ENCODE measurements around the gene GPC5. TPM values are rescaled to one million over a fixed set of nuclear protein-coding genes. Genes with fewer than 3 reads are reported as not detected.

The GPC5 gene
- total and polyA plus RNA-seq, 2 donors (not counting 3 experiments of a cell fraction or from before 2014, with no cell fraction given) = 0.59 to 0.97 TPM

DNA sequence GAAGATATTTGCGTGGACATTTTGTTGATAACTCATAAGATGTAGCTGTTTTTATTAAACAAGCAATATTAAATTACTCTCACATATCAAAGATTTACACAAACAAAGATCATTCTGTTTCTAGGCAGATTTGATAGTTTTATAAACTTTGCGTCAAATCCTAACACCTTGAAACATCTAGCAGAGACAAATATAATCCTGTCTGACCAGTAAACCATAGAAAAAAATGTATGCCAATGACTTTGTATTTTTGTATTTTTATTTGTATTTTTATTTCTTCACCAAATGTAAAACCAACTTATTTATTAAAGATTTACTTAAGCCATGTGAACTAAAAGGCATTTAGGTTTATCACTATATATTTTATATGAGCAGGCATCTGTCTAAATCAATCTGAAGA, 494.6 kb downstream of the GPC5 start:
- DNase-seq (ENCODE audit: low read depth, low spot score) (no peak), FAIRE-seq (no peak)
- intact Hi-C loops (cut with micrococcal nuclease) = no loop called here
- no peaks in the 10 kb centered on the region for H3K9me3 ChIP-seq (replicated peaks; ENCODE audit: control insufficient read depth, insufficient read depth, low read length)
- H3K4me2 ChIP-seq (ENCODE audit: insufficient read depth, low read length) = no peak overlapping the region
- no peak overlapping the region for H3K9ac ChIP-seq (replicated peaks; ENCODE audit: extremely low read depth, insufficient read depth, low read length)
- peaks cover 9% of the 10 kb centered on the region for H3K4me1 ChIP-seq (ENCODE audit: control insufficient read depth, extremely low read depth, insufficient read depth, low read length)
- H3K27ac ChIP-seq (ENCODE audit: insufficient read depth, low read depth, low read length) = no peak overlapping the region
- TF ChIP-seq MYC (IDR thresholded peaks at IDR 0.05; ENCODE audit: low read depth, low read length) = no peak
- TF ChIP-seq, protein P1, sequence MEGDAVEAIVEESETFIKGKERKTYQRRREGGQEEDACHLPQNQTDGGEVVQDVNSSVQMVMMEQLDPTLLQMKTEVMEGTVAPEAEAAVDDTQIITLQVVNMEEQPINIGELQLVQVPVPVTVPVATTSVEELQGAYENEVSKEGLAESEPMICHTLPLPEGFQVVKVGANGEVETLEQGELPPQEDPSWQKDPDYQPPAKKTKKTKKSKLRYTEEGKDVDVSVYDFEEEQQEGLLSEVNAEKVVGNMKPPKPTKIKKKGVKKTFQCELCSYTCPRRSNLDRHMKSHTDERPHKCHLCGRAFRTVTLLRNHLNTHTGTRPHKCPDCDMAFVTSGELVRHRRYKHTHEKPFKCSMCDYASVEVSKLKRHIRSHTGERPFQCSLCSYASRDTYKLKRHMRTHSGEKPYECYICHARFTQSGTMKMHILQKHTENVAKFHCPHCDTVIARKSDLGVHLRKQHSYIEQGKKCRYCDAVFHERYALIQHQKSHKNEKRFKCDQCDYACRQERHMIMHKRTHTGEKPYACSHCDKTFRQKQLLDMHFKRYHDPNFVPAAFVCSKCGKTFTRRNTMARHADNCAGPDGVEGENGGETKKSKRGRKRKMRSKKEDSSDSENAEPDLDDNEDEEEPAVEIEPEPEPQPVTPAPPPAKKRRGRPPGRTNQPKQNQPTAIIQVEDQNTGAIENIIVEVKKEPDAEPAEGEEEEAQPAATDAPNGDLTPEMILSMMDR (IDR thresholded peaks at IDR 0.05; ENCODE audit: extremely low read depth in 1 of 2, insufficient read depth in 1 of 2, low read depth in 1 of 2, low read length in 2 of 2) = no peak
- TF ChIP-seq, protein P2, sequence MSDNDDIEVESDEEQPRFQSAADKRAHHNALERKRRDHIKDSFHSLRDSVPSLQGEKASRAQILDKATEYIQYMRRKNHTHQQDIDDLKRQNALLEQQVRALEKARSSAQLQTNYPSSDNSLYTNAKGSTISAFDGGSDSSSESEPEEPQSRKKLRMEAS (IDR thresholded peaks at IDR 0.05; ENCODE audit: insufficient read depth, insufficient read length) = no peak
- TF ChIP-seq POLR2A (IDR thresholded peaks at IDR 0.05; ENCODE audit: low read depth, low read length) = no peak
- TF ChIP-seq FOS (IDR thresholded peaks at IDR 0.05; ENCODE audit: borderline replicate concordance, insufficient read depth, low read length) = no peak
- no peak for TF ChIP-seq GATA2 (IDR thresholded peaks at IDR 0.05; ENCODE audit: insufficient read depth, insufficient read length, low read depth, low read length)
- no peak for TF ChIP-seq JUN (IDR thresholded peaks at IDR 0.05; ENCODE audit: borderline replicate concordance, insufficient read depth, insufficient read length, low read depth)
- no peak for TF ChIP-seq POLR2AphosphoS5 (IDR thresholded peaks at IDR 0.05; ENCODE audit: insufficient read depth, low read depth, low read length)
- TF ChIP-seq EZH2 (IDR thresholded peaks at IDR 0.05; ENCODE audit: borderline replicate concordance, low read depth, low read length, severe bottlenecking) = no peak
- H3K27me3 ChIP-seq (ENCODE audit: control insufficient read depth in 2 of 2, insufficient read depth in 2 of 2, low read length in 2 of 2) = no peaks in the 10 kb centered on the region
- no peak overlapping the region for H2AFZ ChIP-seq (ENCODE audit: low read depth, low read length)
- dilution Hi-C loops (cut with MboI; ENCODE audit: extremely low pct_ligation_motif_present, low sequenced_read_pairs) = no loop called here
- H3K36me3 ChIP-seq (ENCODE audit: control insufficient read depth in 2 of 2, extremely low read depth in 1 of 2, insufficient read depth in 2 of 2, low read length in 2 of 2) = no peaks in the 10 kb centered on the region
- H3K4me3 ChIP-seq (replicated peaks in 1 of 3; ENCODE audit: insufficient read depth in 1 of 3, low read depth in 1 of 3, low read length in 3 of 3) = no peak overlapping the region
- H4K20me1 ChIP-seq (replicated peaks; ENCODE audit: control insufficient read depth, extremely low read depth, insufficient read depth, low read length) = no peaks in the 10 kb centered on the region
- no peaks in the 10 kb centered on the region for H3K9me1 ChIP-seq (replicated peaks; ENCODE audit: control insufficient read depth, extremely low read depth, insufficient read depth, low read length)
- no peaks in the 10 kb centered on the region for H3K79me2 ChIP-seq (ENCODE audit: control insufficient read depth, insufficient read depth, low read length)
- ChIA-PET CTCF (no interaction called here), POLR2A (no interaction called here)
- BruUV-seq (replicated peaks) = no TSS peak

All from endothelial cell of umbilical vein (primary cell).